IMR-90 (cell line): ENCODE measurements around the gene SEZ6L. TPM values are rescaled to one million over a fixed set of nuclear protein-coding genes. Genes with fewer than 3 reads are reported as not detected.

Experiments used
- ATAC-seq: fragments of 200-7000 bp; cut with Tn5 transposase; 2 replicates; pipeline ENCODE4 v1.9.1; 2020; ENCODE audit warnings: low read depth, mild to moderate bottlenecking, moderate library complexity
- BruUV-seq: library from RNA; stranded (reverse); fragments of 400-500 nt; replicated peaks from 2 replicates; lab custom pipeline; 2021; lab: Mats Ljungman, UMichigan
- CTCF ChIA-PET: fragments of 300-600 bp; formaldehyde crosslinking; extraction: SDS; loops from one replicate; lab custom pipeline; 2021; ENCODE audit warnings: antibody characterized with exemption; lab: Yijun Ruan, JAX
- POLR2A ChIA-PET: fragments of 300-600 bp; sonication (Branson Sonifier 250); formaldehyde crosslinking; loops from one replicate; lab custom pipeline; 2022; ENCODE audit warnings: antibody characterized with exemption; ENCODE audit not compliant: unreplicated experiment; lab: Charles Lee
- DNase-seq: peaks from one replicate; pipeline ENCODE4 v3.0.0; 2013
- H2AFZ ChIP-seq: replicated peaks from 2 replicates; pipeline ENCODE3; 2013; ENCODE audit warnings: low read length, mild to moderate bottlenecking; ENCODE audit not compliant: poor library complexity
- H2AK5ac ChIP-seq: 2 replicates; pipeline ENCODE4 v1.6.1; 2013; ENCODE audit warnings: low read depth, low read length, inconsistent platforms
- H2AK9ac ChIP-seq: replicated peaks from 2 replicates; pipeline ENCODE3; 2013; ENCODE audit warnings: mild to moderate bottlenecking, low read depth, low read length, moderate library complexity; ENCODE audit not compliant: poor library complexity
- H2BK120ac ChIP-seq: 2 replicates; pipeline ENCODE4 v1.6.1; 2013; ENCODE audit warnings: low read depth, low read length, inconsistent platforms
- H2BK15ac ChIP-seq: 3 replicates; pipeline ENCODE4 v1.6.1; 2013; ENCODE audit warnings: low read depth, low read length, inconsistent platforms
- H2BK20ac ChIP-seq: 2 replicates; pipeline ENCODE4 v1.6.1; 2013; ENCODE audit warnings: low read depth, mild to moderate bottlenecking, inconsistent platforms, low read length, moderate library complexity
- H2BK5ac ChIP-seq: 2 replicates; pipeline ENCODE4 v1.6.1; 2013; ENCODE audit warnings: mild to moderate bottlenecking, low read depth, low read length, inconsistent platforms; ENCODE audit not compliant: poor library complexity, severe bottlenecking
- H3K14ac ChIP-seq: replicated peaks from 2 replicates; pipeline ENCODE4 v1.6.1; 2013; ENCODE audit warnings: low read depth, low read length, inconsistent platforms
- H3K18ac ChIP-seq: 2 replicates; pipeline ENCODE4 v1.6.1; 2013; ENCODE audit warnings: low read depth, low read length, control low read depth
- H3K23ac ChIP-seq: 2 replicates; pipeline ENCODE4 v1.6.1; 2013; ENCODE audit warnings: low read depth, low read length, inconsistent platforms
- H3K27ac ChIP-seq: 2 replicates; pipeline ENCODE4 v1.5.1; 2013; ENCODE audit warnings: mild to moderate bottlenecking, control low read depth, low read length; ENCODE audit not compliant: insufficient read depth
- H3K27me3 ChIP-seq: 2 replicates; pipeline ENCODE4 v1.6.1; 2013; ENCODE audit warnings: low read length; ENCODE audit not compliant: control insufficient read depth, insufficient read depth
- H3K36me3 ChIP-seq: 2 replicates; pipeline ENCODE4 v1.6.1; 2013; ENCODE audit warnings: low read length, mixed read lengths; ENCODE audit not compliant: control insufficient read depth, insufficient read depth
- H3K4ac ChIP-seq: 2 replicates; pipeline ENCODE4 v1.6.1; 2013; ENCODE audit warnings: low read depth, low read length, inconsistent platforms
- H3K4me1 ChIP-seq: 2 replicates; pipeline ENCODE4 v1.6.1; 2013; ENCODE audit warnings: low read length, mixed read lengths; ENCODE audit not compliant: control insufficient read depth, insufficient read depth
- H3K4me2 ChIP-seq: 2 replicates; pipeline ENCODE4 v1.6.1; 2013; ENCODE audit warnings: low read depth, mild to moderate bottlenecking, control low read depth, low read length, moderate library complexity
- H3K4me3 ChIP-seq: 2 replicates; pipeline ENCODE4 v1.5.1; 2013; ENCODE audit warnings: low read depth, mild to moderate bottlenecking, control low read depth, low read length, moderate library complexity; ENCODE audit not compliant: insufficient read depth
- H3K56ac ChIP-seq: 2 replicates; pipeline ENCODE4 v1.6.1; 2013; ENCODE audit warnings: low read length, inconsistent platforms; ENCODE audit not compliant: insufficient read depth; ENCODE audit errors: extremely low read depth
- H3K79me1 ChIP-seq, 2 experiments: 2 replicates each; pipeline ENCODE4 v1.6.1; 2013; ENCODE audit warnings: low read length in 2 of 2, inconsistent platforms in 1 of 2, low read depth in 1 of 2
- H3K9ac ChIP-seq: 2 replicates; pipeline ENCODE4 v1.6.1; 2013; ENCODE audit warnings: low read depth, low read length, control low read depth
- H3K9me1 ChIP-seq: 2 replicates; pipeline ENCODE4 v1.6.1; 2013; ENCODE audit warnings: low read length, inconsistent platforms; ENCODE audit not compliant: insufficient read depth
- H3K9me3 ChIP-seq: 2 replicates; pipeline ENCODE4 v1.6.1; 2013; ENCODE audit warnings: low read length; ENCODE audit not compliant: control insufficient read depth, insufficient read depth
- H4K20me1 ChIP-seq: 2 replicates; pipeline ENCODE4 v1.6.1; 2013; ENCODE audit warnings: low read length, inconsistent platforms; ENCODE audit not compliant: insufficient read depth
- H4K5ac ChIP-seq: 2 replicates; pipeline ENCODE4 v1.6.1; 2013; ENCODE audit warnings: mild to moderate bottlenecking, low read depth, low read length, control low read depth
- H4K8ac ChIP-seq, 2 experiments: 2 replicates each; pipeline ENCODE4 v1.6.1; 2013; ENCODE audit warnings: low read depth in 2 of 2, low read length in 2 of 2, control low read depth in 1 of 2, inconsistent platforms in 1 of 2
- H4K91ac ChIP-seq: 2 replicates; pipeline ENCODE4 v1.6.1; 2013; ENCODE audit warnings: low read depth, low read length, inconsistent platforms; ENCODE audit not compliant: insufficient read depth
- BHLHE40 ChIP-seq: fragments of 150-350 bp; IDR thresholded peaks from 2 replicates; pipeline ENCODE4 v1.6.1; 2016; ENCODE audit warnings: mild to moderate bottlenecking, low read depth, low read length
- CEBPB ChIP-seq: IDR thresholded peaks from 2 replicates; pipeline ENCODE4 v1.6.1; 2012; ENCODE audit warnings: low read depth, low read length, improper control_type of control experiment
- CHD1 ChIP-seq: IDR thresholded peaks from 2 replicates; pipeline ENCODE4 v1.6.1; 2012; ENCODE audit warnings: low read depth, low read length, improper control_type of control experiment
- CTCF ChIP-seq: conservative IDR thresholded peaks from 2 replicates; pipeline ENCODE4 v1.5.1; 2012; ENCODE audit warnings: mild to moderate bottlenecking, low read depth, low read length, improper control_type of control experiment
- ELK1 ChIP-seq: fragments of 150-350 bp; IDR thresholded peaks from 2 replicates; pipeline ENCODE4 v1.6.1; 2016; ENCODE audit warnings: low read depth, mild to moderate bottlenecking, low read length, moderate library complexity, borderline replicate concordance
- FOS ChIP-seq: fragments of 150-350 bp; IDR thresholded peaks from 2 replicates; pipeline ENCODE4 v1.6.1; 2016; ENCODE audit warnings: low read depth, low read length
- MAFK ChIP-seq: IDR thresholded peaks from 2 replicates; pipeline ENCODE4 v1.6.1; 2012; ENCODE audit warnings: low read depth, low read length, improper control_type of control experiment
- MAZ ChIP-seq: IDR thresholded peaks from 2 replicates; pipeline ENCODE4 v1.6.1; 2012; ENCODE audit warnings: low read depth, mild to moderate bottlenecking, low read length, improper control_type of control experiment, moderate library complexity, borderline replicate concordance
- MXI1 ChIP-seq: IDR thresholded peaks from 2 replicates; pipeline ENCODE4 v1.6.1; 2012; ENCODE audit warnings: low read depth, mild to moderate bottlenecking, low read length, moderate library complexity, borderline replicate concordance
- NFE2L2 ChIP-seq: fragments of 150-350 bp; IDR thresholded peaks from 2 replicates; pipeline ENCODE4 v1.6.1; 2016; ENCODE audit warnings: low read depth, mild to moderate bottlenecking, low read length
- POLR2A ChIP-seq: IDR thresholded peaks from 2 replicates; pipeline ENCODE4 v1.6.1; 2012; ENCODE audit warnings: mild to moderate bottlenecking, low read depth, low read length
- RAD21 ChIP-seq: IDR thresholded peaks from 2 replicates; pipeline ENCODE4 v1.6.1; 2012; ENCODE audit warnings: low read length, improper control_type of control experiment
- RCOR1 ChIP-seq: IDR thresholded peaks from 2 replicates; pipeline ENCODE4 v1.6.1; 2012; ENCODE audit warnings: mild to moderate bottlenecking, low read length, improper control_type of control experiment; ENCODE audit not compliant: insufficient replicate concordance
- RFX5 ChIP-seq: IDR thresholded peaks from 2 replicates; pipeline ENCODE4 v1.8.0; 2012; ENCODE audit warnings: low read depth, mild to moderate bottlenecking, low read length, moderate library complexity
- SMC3 ChIP-seq: fragments of 150-350 bp; IDR thresholded peaks from 2 replicates; pipeline ENCODE4 v1.6.1; 2016; ENCODE audit warnings: low read depth, mild to moderate bottlenecking, antibody characterized with exemption, low read length, moderate library complexity
- USF2 ChIP-seq: fragments of 150-350 bp; IDR thresholded peaks from 2 replicates; pipeline ENCODE4 v1.6.1; 2017; ENCODE audit warnings: mild to moderate bottlenecking, antibody characterized with exemption, low read length, low read depth
- WGBS, 2 experiments: methylation state at CpG; one replicate each; pipeline versions ENCODE4 v1.1.5 to v1.1.7; 2013; ENCODE audit warnings: missing lambda C conversion rate in 2 of 2; ENCODE audit not compliant: insufficient read length in 1 of 2; ENCODE audit errors: extremely low coverage in 2 of 2; 5-methylcytosine and 5-hydroxymethylcytosine counted together
- dilution Hi-C: fragments of 300-500 bp; cut with HindIII; formaldehyde crosslinking; loops from one replicate; pipeline ENCODE4 v1.14.3; 2018; ENCODE audit warnings: low sequenced_read_pairs; ENCODE audit not compliant: unreplicated experiment
- in situ Hi-C: fragments of 300-500 bp; cut with MboI; formaldehyde crosslinking; loops from 3 replicates; pipeline ENCODE4 v1.14.3; 2019; ENCODE audit warnings: low sequenced_read_pairs, inconsistent platforms, mixed read lengths
- intact Hi-C: fragments of 100-400 bp; cut with micrococcal nuclease; formaldehyde crosslinking; loops from 2 replicates; pipeline ENCODE4 v1.10.0; 2022
- polyA plus RNA-seq, 3 experiments: library from polyadenylated mRNA; depleted of rRNA; stranded (reverse); fragments of >200 nt; gene quantifications; 2 replicates each; pipeline ENCODE4 v1.2.3, GENCODE V29; 2012; ENCODE audit warnings: low replicate concordance in 1 of 3
- total RNA-seq: library from RNA; depleted of rRNA; stranded (reverse); fragments of >200 nt; gene quantifications from 2 replicates; pipeline ENCODE4 v1.2.3, GENCODE V29; 2012

Gene SEZ6L
- total and polyA plus RNA-seq, 2 of the 4 experiments (the other 2 are of a cell fraction), result not detected

GRCh38 chr22:26251869-26252268, 82.6 kb downstream of the SEZ6L start:
- Histone ChIP-seq H3K4me3 (no peak overlapping the region), H3K27ac (no peak overlapping the region), H4K20me1 (no peaks in the 10 kb centered on the region), H3K18ac (no peak overlapping the region), H4K91ac (no peak overlapping the region), H2AFZ (peak overlapping the region; percentile 38), H3K23ac (no peak overlapping the region), H3K4ac (no peak overlapping the region), H3K4me1 (no peaks in the 10 kb centered on the region), H4K8ac (no peak overlapping the region), H3K9me1 (no peaks in the 10 kb centered on the region), H3K27me3 (no peaks in the 10 kb centered on the region), H2BK5ac (no peak overlapping the region), H3K79me1 (no peaks in the 10 kb centered on the region), H2BK15ac (no peak overlapping the region), H3K36me3 (no peaks in the 10 kb centered on the region), H2BK20ac (no peak overlapping the region), H2AK5ac (no peak overlapping the region), H3K9me3 (peaks cover 4% of the 10 kb centered on the region; the same call in 1 of the 2 replicates), H3K56ac (no peak overlapping the region), H3K4me2 (no peak overlapping the region), H4K5ac (no peak overlapping the region), H3K9ac (no peak overlapping the region), H2AK9ac (no peak overlapping the region), H3K14ac (no peak overlapping the region), H2BK120ac (no peak overlapping the region)
- no CpG with 5 or more reads among the region's 5 CpGs for WGBS, 2 experiments
- in situ Hi-C loops (no loop called here), intact Hi-C loops (no loop called here), dilution Hi-C loops (no loop called here)
- TF ChIP-seq NFE2L2 (no peak), POLR2A (no peak), FOS (no peak), MXI1 (no peak), USF2 (no peak), MAFK (no peak), RFX5 (no peak), CTCF (no peak), SMC3 (no peak), MAZ (no peak), ELK1 (no peak), RCOR1 (no peak), RAD21 (no peak), CEBPB (no peak), BHLHE40 (no peak), CHD1 (no peak)
- CTCF ChIA-PET, result no interaction called here
- no peak for DNase-seq
- POLR2A ChIA-PET, result no interaction called here
- ATAC-seq, result no peak
- no TSS peak for BruUV-seq
